Ovary (tissue), 9 donors: ENCODE measurements around the gene SLC44A1. TPM values are rescaled to one million over a fixed set of nuclear protein-coding genes. Genes with fewer than 3 reads are reported as not detected.

Source experiments
- DNase-seq, 5 donors: peaks; one replicate each; pipeline ENCODE4 v3.0.0-alpha.2; 2019 to 2020
- H3K27ac ChIP-seq, 2 donors: fragments of 200-600 bp; one replicate each; pipeline versions ENCODE4 v1.5.1 to v1.8.0; 2019 to 2022
- H3K27me3 ChIP-seq: fragments of 200-600 bp; one replicate; pipeline ENCODE4 v1.8.0; 2022
- H3K36me3 ChIP-seq: fragments of 200-600 bp; sonication (generic); one replicate; pipeline ENCODE4 v1.5.1; 2019
- H3K4me1 ChIP-seq: one replicate; pipeline ENCODE4 v1.8.1; 2013; ENCODE audit warnings: mild to moderate bottlenecking, moderate library complexity; ENCODE audit not compliant: insufficient read depth
- H3K4me3 ChIP-seq: fragments of 200-600 bp; sonication (generic); one replicate; pipeline ENCODE4 v1.5.1; 2017
- H3K9me3 ChIP-seq, 2 donors: fragments of 200-600 bp in 1 of 2; sonication (generic) in 1 of 2; one replicate each; pipeline versions ENCODE4 v1.5.1 to v1.8.1; 2013 to 2019; ENCODE audit warnings: mild to moderate bottlenecking in 1 of 2, moderate library complexity in 1 of 2
- EP300 ChIP-seq: sonication (generic); formaldehyde crosslinking; IDR thresholded peaks from one replicate; pipeline ENCODE4 v1.6.1; 2017; ENCODE audit warnings: antibody characterized with exemption
- POLR2A ChIP-seq: fragments of 450-650 bp; IDR thresholded peaks from one replicate; pipeline ENCODE4 v1.6.1; 2017; ENCODE audit warnings: antibody characterized with exemption, mild to moderate bottlenecking, moderate library complexity
- WGBS, 3 donors: extraction: QIAGEN DNeasy Blood & Tissue Kit in 1 of 3; methylation state at CpG; one replicate each; pipeline versions ENCODE4 v1.1.5 to v1.1.7; 2013 to 2017; 5-methylcytosine and 5-hydroxymethylcytosine counted together
- intact Hi-C, 4 donors: fragments of 100-400 bp; cut with DNase I; formaldehyde crosslinking; loops; one replicate each; pipeline versions ENCODE4 v1.11.0 to v1.15.1; 2022 to 2023
- polyA plus RNA-seq, 2 donors: library from polyadenylated mRNA; stranded (reverse); fragments of 200-250 nt in 1 of 2; fragments of 350-450 nt in 1 of 2; fragmentation: Illumina TruSeq in 1 of 2; extraction: RNeasy Lipid Tissue Mini Kit (QIAGEN cat#74804) in 1 of 2; gene quantifications; one replicate each; pipeline ENCODE4 v1.2.3, GENCODE V29; 2013 to 2014
- total RNA-seq, 7 donors: library from RNA; depleted of rRNA in 2 of 7; stranded (reverse); fragments of >200 nt in 2 of 7; fragmentation: NEBNext Ultra II Directional in 3 of 7; extraction: Animal tissue kit (Norgen Biotek cat#: 25700) in 3 of 7; gene quantifications; one replicate each; pipeline versions ENCODE4 v1.1.0 to v1.2.4, GENCODE V29; 2016 to 2023
- TF ChIP-seq, protein P1 (sequence below), 3 donors: fragments of 450-650 bp in 2 of 3; fragments of 200-600 bp in 1 of 3; IDR thresholded peaks; one replicate each; pipeline versions ENCODE4 v1.5.1 to v1.8.0; 2016 to 2022; ENCODE audit warnings: antibody characterized with exemption in 3 of 3, mild to moderate bottlenecking in 1 of 3
- donor health status: DM: no; HTN: no; CAD: no; lungs with moderate emphysema.
- donor health status: DM: no; HTN: no; CAD: no.
- donor health status: Bipolar disorder and iron deficiency.
- donor health status: DM: yes; HTN: yes; CAD: no.
- donor health status: DM: no; HTN: no; CAD: no.
- donor health status: DM: yes; HTN: yes; CAD: no.

Gene SLC44A1
- total and polyA plus RNA-seq, 9 donors = 8.8 to 34.7 (median 28.5) TPM

DNA sequence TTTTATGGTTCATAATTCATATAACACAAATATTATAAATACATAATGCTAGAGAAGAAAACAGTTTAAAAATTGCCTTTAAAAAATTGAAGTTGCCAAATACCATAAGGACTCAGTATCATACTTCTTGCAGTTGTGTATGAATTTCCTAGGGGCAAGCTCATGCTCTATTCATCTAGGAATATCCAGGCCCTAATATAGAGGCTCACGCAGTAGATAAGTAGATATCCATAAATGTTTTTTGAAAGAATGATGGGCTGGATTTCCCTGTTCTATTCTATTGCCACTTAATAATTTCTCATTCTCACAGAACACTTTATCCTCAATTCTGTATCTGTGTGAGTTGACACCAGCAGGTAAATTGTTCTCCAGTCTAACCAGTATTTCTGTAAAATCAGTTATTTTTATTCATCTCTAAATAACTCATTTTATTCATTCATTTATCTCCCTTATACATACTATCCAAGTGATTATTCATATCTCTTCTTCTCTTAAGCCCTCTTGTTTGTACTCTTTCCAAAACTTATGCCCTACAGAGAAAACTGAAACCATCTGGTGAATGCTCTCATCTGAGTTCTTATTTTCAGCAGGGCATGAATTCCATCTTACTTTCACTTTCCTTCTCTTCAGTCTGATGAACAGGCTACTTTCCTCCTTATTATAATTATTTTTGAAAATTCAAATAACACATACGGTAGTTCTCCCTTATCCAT lies 97.1 kb downstream of the SLC44A1 start:
- intact Hi-C loops = no loop called here
- DNase-seq = no peak
- no peaks in the 10 kb centered on the region for H3K27me3 ChIP-seq
- peak overlapping the region in 1 of 2 donors; percentile 18 for H3K27ac ChIP-seq
- H3K4me3 ChIP-seq = no peak overlapping the region
- TF ChIP-seq, protein P1, sequence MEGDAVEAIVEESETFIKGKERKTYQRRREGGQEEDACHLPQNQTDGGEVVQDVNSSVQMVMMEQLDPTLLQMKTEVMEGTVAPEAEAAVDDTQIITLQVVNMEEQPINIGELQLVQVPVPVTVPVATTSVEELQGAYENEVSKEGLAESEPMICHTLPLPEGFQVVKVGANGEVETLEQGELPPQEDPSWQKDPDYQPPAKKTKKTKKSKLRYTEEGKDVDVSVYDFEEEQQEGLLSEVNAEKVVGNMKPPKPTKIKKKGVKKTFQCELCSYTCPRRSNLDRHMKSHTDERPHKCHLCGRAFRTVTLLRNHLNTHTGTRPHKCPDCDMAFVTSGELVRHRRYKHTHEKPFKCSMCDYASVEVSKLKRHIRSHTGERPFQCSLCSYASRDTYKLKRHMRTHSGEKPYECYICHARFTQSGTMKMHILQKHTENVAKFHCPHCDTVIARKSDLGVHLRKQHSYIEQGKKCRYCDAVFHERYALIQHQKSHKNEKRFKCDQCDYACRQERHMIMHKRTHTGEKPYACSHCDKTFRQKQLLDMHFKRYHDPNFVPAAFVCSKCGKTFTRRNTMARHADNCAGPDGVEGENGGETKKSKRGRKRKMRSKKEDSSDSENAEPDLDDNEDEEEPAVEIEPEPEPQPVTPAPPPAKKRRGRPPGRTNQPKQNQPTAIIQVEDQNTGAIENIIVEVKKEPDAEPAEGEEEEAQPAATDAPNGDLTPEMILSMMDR (IDR thresholded peaks at IDR 0.05) = no peak
- no peak for TF ChIP-seq POLR2A
- TF ChIP-seq EP300 = no peak
- no peaks in the 10 kb centered on the region for H3K4me1 ChIP-seq
- no peaks in the 10 kb centered on the region for H3K36me3 ChIP-seq
- WGBS, 3 donors = 33 to 48% (median 37%) methylated on average over 2 of the region's 2 CpGs
- no peaks in the 10 kb centered on the region for H3K9me3 ChIP-seq

DNA sequence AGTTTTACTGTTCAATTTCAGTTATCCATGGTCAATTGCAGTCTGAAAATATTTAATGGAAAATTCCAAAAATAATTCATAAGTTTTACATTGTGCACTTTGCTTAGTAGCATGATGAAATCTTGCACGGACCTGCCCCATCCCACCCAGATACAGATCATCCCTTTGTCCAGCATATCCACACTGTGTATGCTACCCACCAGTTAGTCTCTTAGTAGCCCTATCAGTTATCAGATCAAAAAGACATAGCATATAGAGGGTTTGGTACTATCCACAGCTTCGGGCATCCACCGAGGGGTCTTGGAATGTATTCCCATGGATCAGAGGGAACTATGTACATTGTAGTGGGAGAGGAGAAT lies 97.7 kb downstream of the SLC44A1 start:
- no peak for DNase-seq
- H3K27ac ChIP-seq = peak overlapping the region in 1 of 2 donors; percentile 18
- no peaks in the 10 kb centered on the region for H3K36me3 ChIP-seq
- H3K4me1 ChIP-seq = no peaks in the 10 kb centered on the region
- no peak overlapping the region for H3K4me3 ChIP-seq
- no peak for TF ChIP-seq EP300
- TF ChIP-seq, protein P1 (IDR thresholded peaks at IDR 0.05) = no peak
- TF ChIP-seq POLR2A = no peak
- 51 to 78% (median 69%) methylated on average over 3 of the region's 3 CpGs for WGBS, 3 donors
- H3K9me3 ChIP-seq = no peaks in the 10 kb centered on the region
- H3K27me3 ChIP-seq = no peaks in the 10 kb centered on the region
- intact Hi-C loops = no loop called here

DNA sequence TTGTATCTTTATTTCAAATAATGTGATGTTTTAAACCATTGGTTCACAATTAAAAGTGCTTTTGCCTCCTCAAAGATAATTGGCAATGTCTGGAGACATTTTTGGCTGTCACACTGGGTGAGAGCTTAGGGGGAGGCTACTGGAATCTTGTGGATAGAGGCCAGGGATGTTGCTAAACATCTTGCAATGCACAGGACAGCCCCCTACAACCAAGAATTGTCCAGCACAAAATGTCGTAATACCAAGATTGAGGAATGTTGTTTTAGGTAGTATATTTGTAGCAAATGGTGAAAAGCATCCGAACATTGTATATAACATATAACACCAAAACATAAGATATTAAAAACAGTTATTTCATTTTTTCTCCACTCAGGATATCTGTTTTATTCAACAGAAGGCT lies 99.8 kb downstream of the SLC44A1 start:
- intact Hi-C loops = no loop called here
- WGBS, 3 donors = 96 to 99% (median 97%) methylated on average over 2 of the region's 2 CpGs
- H3K27me3 ChIP-seq = no peaks in the 10 kb centered on the region

DNA sequence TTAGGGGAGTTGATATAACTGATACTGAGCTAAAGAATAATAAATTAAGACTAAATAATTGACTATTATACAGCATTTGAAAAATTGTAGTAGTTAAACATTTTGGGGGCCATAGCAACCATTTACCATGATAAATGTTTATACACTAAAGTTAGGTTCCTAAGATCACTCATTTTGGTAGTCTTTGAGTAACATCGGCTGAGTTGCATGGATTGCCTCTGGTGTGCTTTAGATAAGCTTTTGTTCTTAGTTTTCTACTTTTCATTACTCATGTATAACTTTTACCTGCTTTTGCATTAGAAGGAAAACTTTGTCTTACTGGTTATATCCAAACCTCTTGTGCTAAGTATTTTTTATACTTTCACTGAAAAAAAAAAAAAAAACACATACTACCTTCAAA lies 101.2 kb downstream of the SLC44A1 start:
- TF ChIP-seq POLR2A = no peak
- no peak for TF ChIP-seq EP300
- TF ChIP-seq, protein P1 (IDR thresholded peaks at IDR 0.05) = no peak
- no peaks in the 10 kb centered on the region for H3K9me3 ChIP-seq
- WGBS, 3 donors = 100% methylated on average over 1 of the region's 1 CpG
- intact Hi-C loops = no loop called here
- no peaks in the 10 kb centered on the region for H3K27me3 ChIP-seq
- no peaks in the 10 kb centered on the region for H3K4me1 ChIP-seq
- H3K36me3 ChIP-seq = no peaks in the 10 kb centered on the region
- DNase-seq = no peak
- H3K4me3 ChIP-seq = no peak overlapping the region
- H3K27ac ChIP-seq = no peak overlapping the region

More for the DNA sequence above, 99.8 kb downstream of the SLC44A1 start:
- Histone ChIP-seq H3K27ac (no peak overlapping the region), H3K36me3 (no peaks in the 10 kb centered on the region), H3K4me1 (no peaks in the 10 kb centered on the region), H3K9me3 (no peaks in the 10 kb centered on the region), H3K4me3 (no peak overlapping the region)
- TF ChIP-seq, protein P1 (IDR thresholded peaks at IDR 0.05) = no peak
- TF ChIP-seq EP300 (no peak), POLR2A (no peak)
- DNase-seq = no peak
